Muscle of back (tissue), 13 donors: ENCODE measurements around the gene FAM149A. TPM values are rescaled to one million over a fixed set of nuclear protein-coding genes. Genes with fewer than 3 reads are reported as not detected.
A peak's percentile ranks its signal among the peaks of the same experiment; 100 is the strongest.

Experiments used
- DNase-seq, 3 donors: peaks; one replicate each; pipeline versions ENCODE4 v3.0.0 to v3.0.0-alpha.2; 2013
- long read RNA-seq, 9 donors: transcript quantifications; one replicate each; lab custom pipeline, GENCODE V29; 2026
- polyA plus RNA-seq, 10 donors: library from polyadenylated mRNA; unstranded; fragments of 120-200 nt; gene quantifications; one replicate each; pipeline ENCODE4 v1.2.1, GENCODE V29; 2013; ENCODE audit not compliant: insufficient read length in 10 of 10

FAM149A gene
- polyA plus RNA-seq: 1 to 10 TPM; 5.6 to 10.0 (median 7.6) TPM
- long read RNA-seq, donor 1: 0 reads
- long read RNA-seq, donor 2: 0 reads
- long read RNA-seq, donor 3: 0 reads
- long read RNA-seq, donor 4: 0 reads
- long read RNA-seq, donor 5, partial matches to known transcripts: 0 of 1 reads
- long read RNA-seq, donor 5, other reads (novel, unspliced or antisense): 0 of 1 reads
- long read RNA-seq, donor 6: 0 reads
- long read RNA-seq, donor 7: 0 reads
- long read RNA-seq, donor 8: 0 reads
- long read RNA-seq, donor 9: 0 reads

- no peak for DNase-seq
Observed at GRCh38 chr4:186104114-186104889, at the start of gene FAM149A. Gene FAM149A, plus strand, starts transcription at chr4:186104704.

GRCh38 chr4:186058253-186058979, 46.1 kb upstream of the FAM149A start:
- DNase-seq: no peak

- no peak for DNase-seq
Observed at GRCh38 chr4:186058980-186059316, 45.6 kb upstream of the FAM149A start.

GRCh38 chr4:186061921-186062320, 42.6 kb upstream of the FAM149A start:
- DNase-seq: no peak

GRCh38 chr4:186067757-186068385, 36.6 kb upstream of the FAM149A start:
- DNase-seq: peak in 1 of 3 donors; percentile 55

- peak in 1 of 3 donors; percentile 58 for DNase-seq
Observed at GRCh38 chr4:186068581-186069348, 35.7 kb upstream of the FAM149A start, which contains the start of gene TLR3. Gene TLR3, plus strand, starts transcription at chr4:186069156. Its CDS starts 7,464 bp downstream, at chr4:186076620.

- DNase-seq: no peak
Observed at GRCh38 chr4:186069729-186070128, 34.8 kb upstream of the FAM149A start.

GRCh38 chr4:186072516-186072915, 32.0 kb upstream of the FAM149A start:
- DNase-seq: no peak

GRCh38 chr4:186074189-186074588, 30.3 kb upstream of the FAM149A start:
- no peak for DNase-seq

GRCh38 chr4:186078981-186079638, 25.4 kb upstream of the FAM149A start:
- no peak for DNase-seq

- DNase-seq: no peak
Observed at GRCh38 chr4:186079694-186080093, 24.8 kb upstream of the FAM149A start.

GRCh38 chr4:186081202-186081807, 23.2 kb upstream of the FAM149A start:
- DNase-seq: peak in 1 of 3 donors; percentile 34

GRCh38 chr4:186082221-186082620, 22.3 kb upstream of the FAM149A start:
- peak in 2 of 3 donors; percentile 62 to 71 for DNase-seq

- DNase-seq: no peak
Observed at GRCh38 chr4:186088523-186088922, 16.0 kb upstream of the FAM149A start.

- no peak for DNase-seq
Observed at GRCh38 chr4:186092296-186092695, 12.2 kb upstream of the FAM149A start.

- no peak for DNase-seq
Observed at GRCh38 chr4:186095406-186095805, 9.1 kb upstream of the FAM149A start.

GRCh38 chr4:186096681-186097165, 7.8 kb upstream of the FAM149A start:
- no peak for DNase-seq

- no peak for DNase-seq
Observed at GRCh38 chr4:186097386-186097785, 7.1 kb upstream of the FAM149A start.

GRCh38 chr4:186102931-186103330, 1.6 kb upstream of the FAM149A start:
- no peak for DNase-seq
